Measurements from ENCODE around the gene SDSL. TPM values are rescaled to one million over a fixed set of nuclear protein-coding genes. Genes with fewer than 3 reads are reported as not detected.
A peak's percentile ranks its signal among the peaks of the same experiment; 100 is the strongest.

SDSL gene
- total and polyA plus RNA-seq, 2 of the 13 experiments (the other 11 are each of a cell fraction or from before 2014, with no cell fraction given) = 1.2 to 1.7 TPM

- H3K4me1 ChIP-seq (ENCODE audit: insufficient read depth, low read length) = 0 out of 2 replicates have a peak, but pooled peaks cover 9% of the 10 kb centered on the region
- CTCF ChIA-PET (ENCODE audit: low intra/inter-chr PET ratio, low total read pairs) = no interaction called here
- 0 out of 5 replicates have a peak, but pooled peaks cover 1 to 8% of the 10 kb centered on the region in 2 experiments for H3K36me3 ChIP-seq (replicated peaks in 1 of 2; ENCODE audit: control insufficient read depth in 1 of 2, insufficient read depth in 2 of 2, low read length in 2 of 2)
- intact Hi-C loops (cut with micrococcal nuclease; ENCODE audit: unreplicated experiment) (no loop called here), in situ Hi-C loops (cut with HindIII; ENCODE audit: extremely low pct_ligation_motif_present, low pct_unique_long_range_greater_than_20kb) (no loop called here)
- H3K4me3 ChIP-seq (replicated peaks in 1 of 3; ENCODE audit: insufficient read depth in 1 of 3, low read depth in 2 of 3, low read length in 3 of 3) = no peak overlapping the region
- no peak for TF ChIP-seq ZSCAN21 (CRISPR knock-in tag; IDR thresholded peaks at IDR 0.05; ENCODE audit: borderline replicate concordance)
- peak; percentile 6; the same call in 1 of the 2 replicates for TF ChIP-seq LCORL (IDR thresholded peaks at IDR 0.05)
- no peak for TF ChIP-seq LCORL (CRISPR knock-in tag; IDR thresholded peaks at IDR 0.05)
- no peak for TF ChIP-seq NFKBIZ (CRISPR knock-in tag; IDR thresholded peaks at IDR 0.05)
- TF ChIP-seq SMAD3 (CRISPR knock-in tag; IDR thresholded peaks at IDR 0.05) = no peak
- no peak for TF ChIP-seq ZIK1 (CRISPR knock-in tag; IDR thresholded peaks at IDR 0.05; ENCODE audit: borderline replicate concordance, low read depth)
- TF ChIP-seq ZNF83 (CRISPR knock-in tag; IDR thresholded peaks at IDR 0.05; ENCODE audit: borderline replicate concordance) = no peak
- TF ChIP-seq HNRNPLL (IDR thresholded peaks at IDR 0.05; ENCODE audit: low read depth, low read length, poor library complexity, severe bottlenecking) = no peak
- no peak for TF ChIP-seq PLRG1 (conservative IDR thresholded peaks at IDR 0.05)
- TF ChIP-seq JARID2 (CRISPR knock-in tag; IDR thresholded peaks at IDR 0.05; ENCODE audit: insufficient replicate concordance) = no peak
- 0 out of 2 replicates have a peak, but pooled peaks have one; percentile 21 for TF ChIP-seq NONO (IDR thresholded peaks at IDR 0.05)
- TF ChIP-seq NONO (CRISPR knock-in tag; conservative IDR thresholded peaks at IDR 0.05) = no peak
- TF ChIP-seq NCOA5 (CRISPR knock-in tag; IDR thresholded peaks at IDR 0.05) = no peak
- peak; percentile 27; the same call in 1 of the 2 replicates for TF ChIP-seq FOXP1 (IDR thresholded peaks at IDR 0.05)
- TF ChIP-seq FOXP1 (CRISPR knock-in tag; IDR thresholded peaks at IDR 0.05) = no peak
- no peak for TF ChIP-seq ATF1 (CRISPR knock-in tag; IDR thresholded peaks at IDR 0.05)
- TF ChIP-seq THAP11 (CRISPR knock-in tag; IDR thresholded peaks at IDR 0.05) = no peak
- no peak for FAIRE-seq
- TSS peak; percentile 86 for BruUV-seq (replicated peaks)
- H3K9ac ChIP-seq (ENCODE audit: insufficient read depth, low read depth, low read length) = no peak overlapping the region
- no peak for DNase-seq (ENCODE audit: low spot score)
- POLR2A ChIA-PET = no interaction called here
- H3K27ac ChIP-seq (ENCODE audit: extremely low read length, insufficient read depth, low read length) = no peak overlapping the region
- H2AFZ ChIP-seq (ENCODE audit: low read length) = no peak overlapping the region
- H4K20me1 ChIP-seq (ENCODE audit: insufficient read depth, low read length) = no peaks in the 10 kb centered on the region; the same call in 1 of the 2 replicates
- 94% methylated on average over 6 of the region's 6 CpGs for WGBS (ENCODE audit: low lambda C conversion rate)
- H3K4me2 ChIP-seq (ENCODE audit: low read depth, low read length) = no peak overlapping the region
- H3K27me3 ChIP-seq (ENCODE audit: control insufficient read depth in 1 of 2, insufficient read depth in 2 of 2, low read length in 2 of 2) = no peaks in the 10 kb centered on the region
- H3K9me3 ChIP-seq (ENCODE audit: low read length) = no peaks in the 10 kb centered on the region
- no peaks in the 10 kb centered on the region for H3K79me2 ChIP-seq (ENCODE audit: insufficient read depth, low read length)
- no peak for ATAC-seq
Measured at GRCh38 chr12:113390064-113391043, 31.8 kb upstream of the SDSL start.
